ENCODE measurements around the gene HMX3.

- no peak for TF ChIP-seq CTCF (IDR thresholded peaks at IDR 0.05; ENCODE audit: low read length)
- no peak for TF ChIP-seq EZH2 (optimal IDR thresholded peaks at IDR 0.05; ENCODE audit: low read depth, low read length)
- no peak for TF ChIP-seq EZH2phosphoT487 (IDR thresholded peaks at IDR 0.05; ENCODE audit: low read length)
These were observed 15.4 kb downstream of the HMX3 start for GRCh38 chr10:123150986-123151736.

All from MM.1S (cell line).